ENCODE results near the gene WNK1.
A peak's percentile ranks its signal among the peaks of the same experiment; 100 is the strongest.

Gene WNK1

DNA sequence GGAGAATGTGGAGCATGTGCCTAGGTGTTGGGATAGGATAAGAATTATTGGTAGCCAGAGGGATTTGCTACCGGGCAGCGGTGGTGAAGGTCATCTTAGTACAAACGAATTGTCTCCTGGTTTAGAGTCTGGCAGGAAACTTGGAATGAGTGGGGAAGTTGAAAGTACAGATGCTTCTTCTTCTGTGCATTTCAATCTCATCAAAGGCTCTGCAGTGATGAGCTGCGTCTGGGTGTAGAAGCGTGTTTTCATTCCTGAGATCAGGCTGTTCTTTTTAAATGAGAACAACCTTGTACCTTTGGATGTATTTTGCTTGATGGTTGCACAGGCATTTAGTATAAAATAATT, 2.1 kb downstream of the WNK1 start (continued):
- TF ChIP-seq, protein P1, sequence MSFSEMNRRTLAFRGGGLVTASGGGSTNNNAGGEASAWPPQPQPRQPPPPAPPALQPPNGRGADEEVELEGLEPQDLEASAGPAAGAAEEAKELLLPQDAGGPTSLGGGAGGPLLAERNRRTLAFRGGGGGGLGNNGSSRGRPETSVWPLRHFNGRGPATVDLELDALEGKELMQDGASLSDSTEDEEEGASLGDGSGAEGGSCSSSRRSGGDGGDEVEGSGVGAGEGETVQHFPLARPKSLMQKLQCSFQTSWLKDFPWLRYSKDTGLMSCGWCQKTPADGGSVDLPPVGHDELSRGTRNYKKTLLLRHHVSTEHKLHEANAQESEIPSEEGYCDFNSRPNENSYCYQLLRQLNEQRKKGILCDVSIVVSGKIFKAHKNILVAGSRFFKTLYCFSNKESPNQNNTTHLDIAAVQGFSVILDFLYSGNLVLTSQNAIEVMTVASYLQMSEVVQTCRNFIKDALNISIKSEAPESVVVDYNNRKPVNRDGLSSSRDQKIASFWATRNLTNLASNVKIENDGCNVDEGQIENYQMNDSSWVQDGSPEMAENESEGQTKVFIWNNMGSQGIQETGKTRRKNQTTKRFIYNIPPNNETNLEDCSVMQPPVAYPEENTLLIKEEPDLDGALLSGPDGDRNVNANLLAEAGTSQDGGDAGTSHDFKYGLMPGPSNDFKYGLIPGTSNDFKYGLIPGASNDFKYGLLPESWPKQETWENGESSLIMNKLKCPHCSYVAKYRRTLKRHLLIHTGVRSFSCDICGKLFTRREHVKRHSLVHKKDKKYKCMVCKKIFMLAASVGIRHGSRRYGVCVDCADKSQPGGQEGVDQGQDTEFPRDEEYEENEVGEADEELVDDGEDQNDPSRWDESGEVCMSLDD (tag by site-specific recombination; IDR thresholded peaks at IDR 0.05): no peak
- TF ChIP-seq OSR2 (tag by site-specific recombination; IDR thresholded peaks at IDR 0.05) (peak; percentile 31; the same call in 1 of the 2 replicates), ZFP37 (tag by site-specific recombination; IDR thresholded peaks at IDR 0.05) (no peak), ZFP3 (tag by site-specific recombination; IDR thresholded peaks at IDR 0.05; ENCODE audit: low read depth) (no peak), ZNF398 (tag by site-specific recombination; IDR thresholded peaks at IDR 0.05) (no peak), ZNF175 (tag by site-specific recombination; IDR thresholded peaks at IDR 0.05) (no peak), SCRT2 (tag by site-specific recombination; IDR thresholded peaks at IDR 0.05) (no peak), ZNF610 (tag by site-specific recombination; IDR thresholded peaks at IDR 0.05; ENCODE audit: borderline replicate concordance) (no peak), SP7 (tag by site-specific recombination; IDR thresholded peaks at IDR 0.05) (no peak), GLIS1 (tag by site-specific recombination; IDR thresholded peaks at IDR 0.05) (no peak), PRDM6 (tag by site-specific recombination; IDR thresholded peaks at IDR 0.05) (no peak), ZBTB8A (tag by site-specific recombination; IDR thresholded peaks at IDR 0.05) (no peak), ZNF561 (tag by site-specific recombination; IDR thresholded peaks at IDR 0.05; ENCODE audit: borderline replicate concordance) (no peak), ZNF585B (tag by site-specific recombination; IDR thresholded peaks at IDR 0.05) (no peak), ZNF18 (tag by site-specific recombination; IDR thresholded peaks at IDR 0.05) (peak; percentile 48; the same call in 1 of the 2 replicates), ZNF221 (tag by site-specific recombination; IDR thresholded peaks at IDR 0.05; ENCODE audit: borderline replicate concordance) (no peak), ZNF791 (tag by site-specific recombination; IDR thresholded peaks at IDR 0.05) (no peak), ZNF473 (tag by site-specific recombination; IDR thresholded peaks at IDR 0.05) (no peak), MEIS1 (CRISPR knock-in tag; IDR thresholded peaks at IDR 0.05; ENCODE audit: borderline replicate concordance) (no peak)
- TF ChIP-seq, protein P2, sequence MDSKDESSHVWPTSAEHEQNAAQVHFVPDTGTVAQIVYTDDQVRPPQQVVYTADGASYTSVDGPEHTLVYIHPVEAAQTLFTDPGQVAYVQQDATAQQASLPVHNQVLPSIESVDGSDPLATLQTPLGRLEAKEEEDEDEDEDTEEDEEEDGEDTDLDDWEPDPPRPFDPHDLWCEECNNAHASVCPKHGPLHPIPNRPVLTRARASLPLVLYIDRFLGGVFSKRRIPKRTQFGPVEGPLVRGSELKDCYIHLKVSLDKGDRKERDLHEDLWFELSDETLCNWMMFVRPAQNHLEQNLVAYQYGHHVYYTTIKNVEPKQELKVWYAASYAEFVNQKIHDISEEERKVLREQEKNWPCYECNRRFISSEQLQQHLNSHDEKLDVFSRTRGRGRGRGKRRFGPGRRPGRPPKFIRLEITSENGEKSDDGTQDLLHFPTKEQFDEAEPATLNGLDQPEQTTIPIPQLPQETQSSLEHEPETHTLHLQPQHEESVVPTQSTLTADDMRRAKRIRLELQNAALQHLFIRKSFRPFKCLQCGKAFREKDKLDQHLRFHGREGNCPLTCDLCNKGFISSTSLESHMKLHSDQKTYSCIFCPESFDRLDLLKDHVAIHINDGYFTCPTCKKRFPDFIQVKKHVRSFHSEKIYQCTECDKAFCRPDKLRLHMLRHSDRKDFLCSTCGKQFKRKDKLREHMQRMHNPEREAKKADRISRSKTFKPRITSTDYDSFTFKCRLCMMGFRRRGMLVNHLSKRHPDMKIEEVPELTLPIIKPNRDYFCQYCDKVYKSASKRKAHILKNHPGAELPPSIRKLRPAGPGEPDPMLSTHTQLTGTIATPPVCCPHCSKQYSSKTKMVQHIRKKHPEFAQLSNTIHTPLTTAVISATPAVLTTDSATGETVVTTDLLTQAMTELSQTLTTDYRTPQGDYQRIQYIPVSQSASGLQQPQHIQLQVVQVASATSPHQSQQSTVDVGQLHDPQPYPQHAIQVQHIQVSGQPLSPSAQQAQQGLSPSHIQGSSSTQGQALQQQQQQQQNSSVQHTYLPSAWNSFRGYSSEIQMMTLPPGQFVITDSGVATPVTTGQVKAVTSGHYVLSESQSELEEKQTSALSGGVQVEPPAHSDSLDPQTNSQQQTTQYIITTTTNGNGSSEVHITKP (tag by site-specific recombination; IDR thresholded peaks at IDR 0.05): no peak
- TF ChIP-seq, protein P3, sequence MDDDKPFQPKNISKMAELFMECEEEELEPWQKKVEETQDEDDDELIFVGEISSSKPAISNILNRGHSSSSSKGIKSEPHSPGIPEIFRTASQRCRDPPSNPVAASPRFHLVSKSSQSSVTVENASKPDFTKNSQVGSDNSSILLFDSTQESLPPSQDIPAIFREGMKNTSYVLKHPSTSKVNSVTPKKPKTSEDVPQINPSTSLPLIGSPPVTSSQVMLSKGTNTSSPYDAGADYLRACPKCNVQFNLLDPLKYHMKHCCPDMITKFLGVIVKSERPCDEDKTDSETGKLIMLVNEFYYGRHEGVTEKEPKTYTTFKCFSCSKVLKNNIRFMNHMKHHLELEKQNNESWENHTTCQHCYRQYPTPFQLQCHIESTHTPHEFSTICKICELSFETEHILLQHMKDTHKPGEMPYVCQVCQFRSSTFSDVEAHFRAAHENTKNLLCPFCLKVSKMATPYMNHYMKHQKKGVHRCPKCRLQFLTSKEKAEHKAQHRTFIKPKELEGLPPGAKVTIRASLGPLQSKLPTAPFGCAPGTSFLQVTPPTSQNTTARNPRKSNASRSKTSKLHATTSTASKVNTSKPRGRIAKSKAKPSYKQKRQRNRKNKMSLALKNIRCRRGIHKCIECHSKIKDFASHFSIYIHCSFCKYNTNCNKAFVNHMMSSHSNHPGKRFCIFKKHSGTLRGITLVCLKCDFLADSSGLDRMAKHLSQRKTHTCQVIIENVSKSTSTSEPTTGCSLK (tag by site-specific recombination; IDR thresholded peaks at IDR 0.05): no peak

Measured in HEK293 (cell line).